ENCODE results near the gene TDRD1.

GRCh38 chr10:114175667-114176066 lies 3.5 kb upstream of the TDRD1 start:
- TF ChIP-seq, protein P1, sequence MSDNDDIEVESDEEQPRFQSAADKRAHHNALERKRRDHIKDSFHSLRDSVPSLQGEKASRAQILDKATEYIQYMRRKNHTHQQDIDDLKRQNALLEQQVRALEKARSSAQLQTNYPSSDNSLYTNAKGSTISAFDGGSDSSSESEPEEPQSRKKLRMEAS (IDR thresholded peaks at IDR 0.05), result no peak
- TF ChIP-seq, protein P2, sequence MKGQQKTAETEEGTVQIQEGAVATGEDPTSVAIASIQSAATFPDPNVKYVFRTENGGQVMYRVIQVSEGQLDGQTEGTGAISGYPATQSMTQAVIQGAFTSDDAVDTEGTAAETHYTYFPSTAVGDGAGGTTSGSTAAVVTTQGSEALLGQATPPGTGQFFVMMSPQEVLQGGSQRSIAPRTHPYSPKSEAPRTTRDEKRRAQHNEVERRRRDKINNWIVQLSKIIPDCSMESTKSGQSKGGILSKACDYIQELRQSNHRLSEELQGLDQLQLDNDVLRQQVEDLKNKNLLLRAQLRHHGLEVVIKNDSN (IDR thresholded peaks at IDR 0.05), result no peak
- TF ChIP-seq RAD21 (IDR thresholded peaks at IDR 0.05; ENCODE audit: low read depth) (no peak), ZBTB7A (IDR thresholded peaks at IDR 0.05; ENCODE audit: low read depth) (no peak), EP300 (IDR thresholded peaks at IDR 0.05; ENCODE audit: borderline replicate concordance) (no peak), REST (IDR thresholded peaks at IDR 0.05; ENCODE audit: low read depth) (no peak), TEAD4 (IDR thresholded peaks at IDR 0.05) (no peak), CREB1 (IDR thresholded peaks at IDR 0.05; ENCODE audit: low read depth) (no peak), TAF1 (IDR thresholded peaks at IDR 0.05; ENCODE audit: low read depth) (no peak), CEBPB (IDR thresholded peaks at IDR 0.05) (no peak)

Measured in Ishikawa (cell line).